ENCODE data around the gene PACRG.

DNA sequence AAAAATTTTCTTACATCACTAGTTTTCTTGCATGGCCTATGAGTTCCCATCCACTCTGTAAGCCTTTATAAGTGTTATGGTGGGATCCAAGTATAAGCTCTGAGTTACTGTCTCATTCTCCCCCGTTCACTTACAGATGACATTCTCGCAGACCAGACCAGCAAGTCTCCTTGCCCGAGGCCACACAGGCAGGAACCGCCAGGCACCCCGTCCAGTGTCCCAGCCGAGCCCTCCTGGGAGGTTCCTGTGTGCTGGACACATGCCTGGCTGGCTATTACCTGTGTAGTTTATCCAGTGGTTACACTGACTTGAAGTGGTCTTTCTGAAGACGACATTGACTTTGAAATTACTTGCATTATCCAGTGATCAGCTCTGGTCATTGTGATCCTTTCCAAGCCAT lies 451.9 kb downstream of the PACRG start:
- TF ChIP-seq, protein P1, sequence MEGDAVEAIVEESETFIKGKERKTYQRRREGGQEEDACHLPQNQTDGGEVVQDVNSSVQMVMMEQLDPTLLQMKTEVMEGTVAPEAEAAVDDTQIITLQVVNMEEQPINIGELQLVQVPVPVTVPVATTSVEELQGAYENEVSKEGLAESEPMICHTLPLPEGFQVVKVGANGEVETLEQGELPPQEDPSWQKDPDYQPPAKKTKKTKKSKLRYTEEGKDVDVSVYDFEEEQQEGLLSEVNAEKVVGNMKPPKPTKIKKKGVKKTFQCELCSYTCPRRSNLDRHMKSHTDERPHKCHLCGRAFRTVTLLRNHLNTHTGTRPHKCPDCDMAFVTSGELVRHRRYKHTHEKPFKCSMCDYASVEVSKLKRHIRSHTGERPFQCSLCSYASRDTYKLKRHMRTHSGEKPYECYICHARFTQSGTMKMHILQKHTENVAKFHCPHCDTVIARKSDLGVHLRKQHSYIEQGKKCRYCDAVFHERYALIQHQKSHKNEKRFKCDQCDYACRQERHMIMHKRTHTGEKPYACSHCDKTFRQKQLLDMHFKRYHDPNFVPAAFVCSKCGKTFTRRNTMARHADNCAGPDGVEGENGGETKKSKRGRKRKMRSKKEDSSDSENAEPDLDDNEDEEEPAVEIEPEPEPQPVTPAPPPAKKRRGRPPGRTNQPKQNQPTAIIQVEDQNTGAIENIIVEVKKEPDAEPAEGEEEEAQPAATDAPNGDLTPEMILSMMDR (IDR thresholded peaks at IDR 0.05) = no peak
- TF ChIP-seq EP300 (IDR thresholded peaks at IDR 0.05) = no peak
- no peak for TF ChIP-seq POLR2A (IDR thresholded peaks at IDR 0.05)

All from upper lobe of left lung (tissue), 4 donors.